Mucosa of descending colon (tissue), 3 donors: ENCODE measurements around the gene GRK1. TPM values are rescaled to one million over a fixed set of nuclear protein-coding genes. Genes with fewer than 3 reads are reported as not detected.

Experiments used
- ATAC-seq: fragments of 200-7000 bp; cut with Tn5 transposase; one replicate; pipeline ENCODE4 v1.9.1; 2020; ENCODE audit warnings: mild to moderate bottlenecking, moderate library complexity
- DNase-seq, 3 donors: peaks; one replicate each; pipeline ENCODE4 v3.0.0-alpha.2; 2020
- H3K36me3 ChIP-seq: fragments of 200-600 bp; one replicate; pipeline ENCODE4 v1.8.0; 2021; ENCODE audit warnings: low read depth, mild to moderate bottlenecking
- H3K4me1 ChIP-seq: fragments of 200-600 bp; one replicate; pipeline ENCODE4 v1.8.0; 2021; ENCODE audit warnings: low read depth, mild to moderate bottlenecking
- H3K4me3 ChIP-seq: fragments of 200-600 bp; one replicate; pipeline ENCODE4 v1.8.0; 2021; ENCODE audit warnings: mild to moderate bottlenecking
- H3K9me3 ChIP-seq: fragments of 200-600 bp; one replicate; pipeline ENCODE4 v1.8.0; 2021; ENCODE audit warnings: mild to moderate bottlenecking
- intact Hi-C, 2 donors: fragments of 100-400 bp; cut with DNase I in 1 of 2; cut with micrococcal nuclease in 1 of 2; formaldehyde crosslinking; loops; one replicate each; pipeline versions ENCODE4 v1.11.0 to v1.11.1; 2022; cut with DNase I, micrococcal nuclease
- total RNA-seq, 3 donors: library from RNA; stranded (reverse); fragmentation: NEBNext Ultra II Directional in 2 of 3; extraction: Animal tissue kit (Norgen Biotek cat#: 25700) in 2 of 3; gene quantifications; one replicate each; pipeline versions ENCODE4 v1.2.1 to v1.2.4, GENCODE V29; 2021 to 2023
- TF ChIP-seq, protein P1 (sequence below): fragments of 200-600 bp; IDR thresholded peaks from one replicate; pipeline ENCODE4 v1.8.0; 2022; ENCODE audit warnings: antibody characterized with exemption, mild to moderate bottlenecking
- donor health status: DM: no; HTN: no; CAD: no; lungs with moderate emphysema.
- donor health status: DM: no; HTN: no; CAD: no.
- donor health status: DM: no; HTN: yes; CAD: no.

Gene GRK1
- total RNA-seq, 3 donors from 2014 or later: 0.09 to 0.19 (median 0.09) TPM

GRCh38 chr13:113631341-113632095 is 35.5 kb upstream of the GRK1 start:
- Histone ChIP-seq H3K4me1 (no peaks in the 10 kb centered on the region), H3K36me3 (peaks cover 8% of the 10 kb centered on the region), H3K4me3 (no peak overlapping the region), H3K9me3 (no peaks in the 10 kb centered on the region)
- DNase-seq: peak in 1 of 3 donors; percentile 14
- intact Hi-C loops: no loop called here
- TF ChIP-seq, protein P1, sequence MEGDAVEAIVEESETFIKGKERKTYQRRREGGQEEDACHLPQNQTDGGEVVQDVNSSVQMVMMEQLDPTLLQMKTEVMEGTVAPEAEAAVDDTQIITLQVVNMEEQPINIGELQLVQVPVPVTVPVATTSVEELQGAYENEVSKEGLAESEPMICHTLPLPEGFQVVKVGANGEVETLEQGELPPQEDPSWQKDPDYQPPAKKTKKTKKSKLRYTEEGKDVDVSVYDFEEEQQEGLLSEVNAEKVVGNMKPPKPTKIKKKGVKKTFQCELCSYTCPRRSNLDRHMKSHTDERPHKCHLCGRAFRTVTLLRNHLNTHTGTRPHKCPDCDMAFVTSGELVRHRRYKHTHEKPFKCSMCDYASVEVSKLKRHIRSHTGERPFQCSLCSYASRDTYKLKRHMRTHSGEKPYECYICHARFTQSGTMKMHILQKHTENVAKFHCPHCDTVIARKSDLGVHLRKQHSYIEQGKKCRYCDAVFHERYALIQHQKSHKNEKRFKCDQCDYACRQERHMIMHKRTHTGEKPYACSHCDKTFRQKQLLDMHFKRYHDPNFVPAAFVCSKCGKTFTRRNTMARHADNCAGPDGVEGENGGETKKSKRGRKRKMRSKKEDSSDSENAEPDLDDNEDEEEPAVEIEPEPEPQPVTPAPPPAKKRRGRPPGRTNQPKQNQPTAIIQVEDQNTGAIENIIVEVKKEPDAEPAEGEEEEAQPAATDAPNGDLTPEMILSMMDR: no peak
- ATAC-seq: no peak

- no peak overlapping the region for H3K4me3 ChIP-seq
- H3K4me1 ChIP-seq: no peaks in the 10 kb centered on the region
- TF ChIP-seq, protein P1: no peak
- ATAC-seq (no peak), DNase-seq (peak in 1 of 3 donors; percentile 6)
- H3K9me3 ChIP-seq: no peaks in the 10 kb centered on the region
- H3K36me3 ChIP-seq: peaks cover 8% of the 10 kb centered on the region
- intact Hi-C loops: no loop called here
Measured at GRCh38 chr13:113632706-113633484, 34.1 kb upstream of the GRK1 start.

DNA sequence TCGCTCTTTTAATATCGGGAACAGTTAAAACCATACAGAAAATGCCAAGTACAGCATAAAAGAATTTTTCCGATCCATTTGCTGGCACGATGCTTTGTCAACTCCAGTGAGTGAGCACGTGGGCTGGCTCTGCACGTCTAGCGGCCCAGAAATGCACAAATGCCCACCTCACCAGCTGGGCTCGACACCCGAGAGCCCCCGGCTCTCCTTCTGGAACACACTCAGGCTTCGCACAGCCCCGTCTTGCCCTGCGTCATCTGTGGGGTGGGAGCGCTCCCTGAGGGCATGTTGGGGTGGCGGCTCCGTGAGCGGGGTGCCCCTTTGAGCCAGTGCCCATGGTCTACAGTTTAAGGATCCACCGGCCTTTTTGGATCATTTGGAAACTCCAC is 33.5 kb upstream of the GRK1 start:
- no peak overlapping the region for H3K4me3 ChIP-seq
- DNase-seq (peak in 1 of 3 donors; percentile 8), ATAC-seq (no peak)
- intact Hi-C loops: no loop called here
- H3K4me1 ChIP-seq: no peaks in the 10 kb centered on the region
- TF ChIP-seq, protein P1: no peak
- no peaks in the 10 kb centered on the region for H3K9me3 ChIP-seq
- H3K36me3 ChIP-seq: peaks cover 13% of the 10 kb centered on the region

DNA sequence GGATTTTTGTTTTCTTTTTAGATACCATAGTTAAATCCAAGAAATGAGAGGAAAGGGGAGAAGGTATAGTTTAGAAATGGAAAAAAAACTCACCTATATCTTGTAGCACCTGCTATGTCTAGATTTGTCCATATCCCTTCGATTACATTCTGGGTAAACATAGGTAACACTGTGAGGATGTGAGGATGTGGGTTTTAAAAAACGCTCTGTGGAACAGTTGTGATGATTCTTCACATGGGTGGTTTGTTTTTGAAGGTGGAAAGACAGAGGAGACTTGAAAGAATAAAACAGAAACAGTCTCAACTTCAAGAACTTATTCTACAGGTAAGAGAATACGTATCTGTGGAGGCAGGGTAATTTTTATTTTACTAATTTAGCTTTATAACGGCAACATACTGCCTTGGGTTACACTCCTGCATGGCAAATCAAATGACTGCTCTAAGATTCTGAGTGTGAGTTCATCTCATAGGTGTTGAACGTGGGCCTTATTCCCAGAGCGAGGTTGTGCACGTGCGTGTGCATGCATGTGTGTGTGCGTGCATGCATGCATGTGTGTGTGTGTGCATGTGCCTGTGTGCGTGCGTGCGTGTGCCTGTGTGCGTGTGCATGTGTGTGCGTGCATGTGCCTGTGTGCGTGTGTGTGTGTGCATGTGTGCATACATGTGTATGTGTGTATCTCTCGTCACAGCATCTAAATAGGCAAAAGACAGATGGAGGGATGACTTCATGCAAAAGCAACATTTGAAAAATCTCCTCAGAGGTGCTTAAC is 32.6 kb upstream of the GRK1 start:
- Histone ChIP-seq H3K4me3 (no peak overlapping the region), H3K4me1 (no peaks in the 10 kb centered on the region), H3K9me3 (no peaks in the 10 kb centered on the region), H3K36me3 (peaks cover 13% of the 10 kb centered on the region)
- intact Hi-C loops: no loop called here
- TF ChIP-seq, protein P1: no peak
- ATAC-seq (no peak), DNase-seq (no peak)

GRCh38 chr13:113635048-113635420 is 32.0 kb upstream of the GRK1 start:
- Histone ChIP-seq H3K4me3 (no peak overlapping the region), H3K36me3 (peaks cover 13% of the 10 kb centered on the region), H3K9me3 (no peaks in the 10 kb centered on the region), H3K4me1 (no peaks in the 10 kb centered on the region)
- ATAC-seq (no peak), DNase-seq (no peak)
- intact Hi-C loops: no loop called here
- TF ChIP-seq, protein P1: no peak
